Measurements from ENCODE around the gene PTPRN2.

The PTPRN2 gene

GRCh38 chr7:157822688-157823031 lies 765.0 kb downstream of the PTPRN2 start:
- in situ Hi-C loops (cut with MboI; ENCODE audit: low sequenced_read_pairs) = no loop called here

DNA sequence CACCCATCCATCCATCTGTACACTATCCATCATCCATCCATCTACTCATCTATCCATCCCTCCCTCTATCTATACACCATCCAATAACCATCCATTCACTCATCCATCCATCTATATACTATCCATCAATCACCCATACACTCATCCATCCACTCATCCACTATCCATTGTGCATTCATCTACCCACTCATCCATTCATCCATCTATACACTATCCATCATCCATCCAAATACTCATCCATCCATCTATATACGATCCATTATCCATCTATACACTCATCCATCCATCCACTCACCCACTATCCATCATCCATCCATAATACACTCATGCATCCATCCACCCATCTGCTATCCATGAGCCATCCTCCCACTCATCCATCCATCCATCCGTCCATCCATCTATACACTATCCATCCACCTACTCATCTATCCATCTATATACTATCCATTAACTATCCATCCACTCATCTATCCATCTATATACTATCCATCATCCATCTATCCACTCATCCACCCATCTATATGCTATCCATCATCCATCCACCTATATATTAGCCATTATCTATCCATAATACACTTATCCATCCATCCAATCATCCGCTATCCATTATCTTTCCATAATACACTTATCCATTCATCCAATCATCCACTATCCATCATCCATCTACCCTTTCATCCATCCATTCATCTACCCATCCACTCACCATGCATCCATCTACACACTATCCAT lies 765.5 kb downstream of the PTPRN2 start:
- in situ Hi-C loops (cut with MboI; ENCODE audit: low sequenced_read_pairs) = no loop called here

GRCh38 chr7:157820796-157821195 lies 766.8 kb downstream of the PTPRN2 start:
- in situ Hi-C loops (cut with MboI; ENCODE audit: low sequenced_read_pairs) = no loop called here

DNA sequence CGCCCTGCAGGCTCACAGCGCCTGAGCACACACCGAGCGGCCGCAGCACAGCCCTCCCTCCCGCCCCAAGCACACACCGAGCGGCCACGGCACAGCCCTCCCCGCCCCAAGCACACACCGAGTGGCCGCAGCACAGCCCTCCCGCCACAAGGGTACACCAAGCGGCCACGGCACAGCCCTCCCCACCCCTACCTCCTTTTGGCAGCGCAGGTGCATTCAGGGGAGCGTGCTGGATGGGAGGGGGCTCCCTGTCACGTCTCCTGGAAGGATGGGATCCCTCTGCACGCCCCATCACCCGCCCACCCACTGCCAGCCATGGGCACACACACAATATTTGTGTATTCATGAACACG lies 768.2 kb downstream of the PTPRN2 start:
- in situ Hi-C loops (cut with MboI; ENCODE audit: low sequenced_read_pairs) = no loop called here

GRCh38 chr7:157818701-157819454 lies 768.7 kb downstream of the PTPRN2 start:
- in situ Hi-C loops (cut with MboI; ENCODE audit: low sequenced_read_pairs) = no loop called here

DNA sequence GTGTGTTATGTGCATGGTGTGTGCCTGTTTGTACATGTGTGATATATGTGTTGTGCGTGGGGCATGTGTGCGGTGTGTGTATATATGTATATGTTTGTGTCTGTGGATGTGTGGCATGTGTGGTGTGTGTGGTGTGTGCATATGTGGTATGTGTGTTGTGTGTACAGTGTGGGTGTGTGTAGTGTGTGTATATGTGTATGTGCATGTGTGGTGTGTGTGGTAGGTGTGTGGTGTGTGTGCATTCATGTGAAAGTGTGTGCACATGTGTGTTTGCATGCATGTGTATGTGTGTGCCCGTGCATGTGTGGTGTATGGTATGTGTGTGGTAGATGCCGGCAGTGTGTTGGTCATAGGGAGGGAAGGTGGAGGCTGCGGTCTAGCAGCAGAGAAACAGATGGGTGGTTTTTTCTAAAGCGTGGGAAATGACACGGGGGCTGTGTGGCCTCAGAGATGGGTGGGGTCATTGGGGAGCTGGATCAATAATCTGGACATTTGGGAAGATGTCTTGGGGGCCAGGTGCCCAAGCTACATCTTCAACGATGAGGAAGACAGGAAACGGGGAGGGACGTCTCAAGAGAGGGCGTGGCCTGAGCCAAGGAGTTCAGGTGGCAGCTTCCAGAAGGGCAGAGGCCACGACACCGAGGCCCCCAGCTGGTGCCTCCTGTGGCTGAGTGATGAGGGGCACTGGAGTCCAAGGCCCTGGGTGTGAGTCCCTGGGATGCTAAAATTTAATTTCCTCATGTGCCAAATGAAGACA lies 769.5 kb downstream of the PTPRN2 start:
- in situ Hi-C loops (cut with MboI; ENCODE audit: low sequenced_read_pairs) = no loop called here

DNA sequence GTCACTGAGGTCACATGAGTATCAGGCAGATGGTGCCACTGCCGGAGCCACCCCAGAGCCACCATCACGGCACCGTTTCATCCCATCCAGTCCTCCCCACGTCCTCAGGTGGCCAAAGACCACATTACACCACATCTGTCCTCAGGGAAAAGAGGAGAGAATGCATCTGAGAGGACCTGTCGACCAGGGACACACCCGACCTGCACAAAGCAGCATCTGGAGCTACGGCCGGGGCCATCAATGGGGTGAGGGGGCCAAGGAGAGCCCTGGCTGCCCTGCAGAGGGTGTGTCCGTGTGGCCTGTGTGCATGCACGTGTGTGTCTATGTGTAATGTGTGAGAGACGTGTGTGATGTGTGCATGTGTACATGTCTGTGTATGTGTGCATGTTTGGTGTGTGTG lies 770.2 kb downstream of the PTPRN2 start:
- in situ Hi-C loops (cut with MboI; ENCODE audit: low sequenced_read_pairs) = no loop called here

- in situ Hi-C loops (cut with MboI; ENCODE audit: low sequenced_read_pairs) = no loop called here
Observed at GRCh38 chr7:157816526-157817250, 770.9 kb downstream of the PTPRN2 start.

DNA sequence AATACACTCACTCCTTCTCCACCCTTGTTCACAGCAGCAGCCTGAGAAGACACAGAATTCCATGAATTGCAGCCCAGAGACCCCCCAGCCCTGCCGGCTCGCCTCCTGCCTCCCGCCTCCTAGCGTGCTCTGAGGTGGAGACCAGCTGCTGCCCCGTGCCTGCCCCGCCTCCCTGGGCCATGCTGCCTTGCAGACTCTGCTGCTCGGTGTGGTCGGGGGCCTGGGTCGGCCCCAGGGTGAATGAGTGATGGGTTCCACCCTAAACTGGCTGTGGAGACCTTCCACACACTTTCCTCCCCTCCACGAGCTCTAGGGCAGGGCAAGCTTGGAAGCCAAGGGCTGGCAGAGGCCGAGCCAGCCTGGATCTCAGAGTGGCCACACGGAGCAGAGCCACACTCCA lies 771.5 kb downstream of the PTPRN2 start:
- in situ Hi-C loops (cut with MboI; ENCODE audit: low sequenced_read_pairs) = no loop called here

DNA sequence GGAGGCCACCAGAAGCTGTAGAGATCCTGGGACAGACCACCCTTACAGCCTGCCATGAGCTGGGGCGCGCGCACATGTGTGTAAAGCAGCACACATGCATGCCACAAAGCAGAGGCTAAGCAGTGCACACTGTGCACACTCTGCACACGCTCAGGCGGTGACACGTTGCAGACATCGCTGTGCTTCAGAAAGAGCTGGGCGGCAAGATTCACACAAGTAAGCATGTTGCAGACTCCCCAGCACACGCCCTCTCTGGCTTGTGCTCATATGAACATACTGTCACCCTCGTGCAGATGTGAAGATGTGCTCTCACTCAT lies 772.0 kb downstream of the PTPRN2 start:
- in situ Hi-C loops (cut with MboI; ENCODE audit: low sequenced_read_pairs) = no loop called here

DNA sequence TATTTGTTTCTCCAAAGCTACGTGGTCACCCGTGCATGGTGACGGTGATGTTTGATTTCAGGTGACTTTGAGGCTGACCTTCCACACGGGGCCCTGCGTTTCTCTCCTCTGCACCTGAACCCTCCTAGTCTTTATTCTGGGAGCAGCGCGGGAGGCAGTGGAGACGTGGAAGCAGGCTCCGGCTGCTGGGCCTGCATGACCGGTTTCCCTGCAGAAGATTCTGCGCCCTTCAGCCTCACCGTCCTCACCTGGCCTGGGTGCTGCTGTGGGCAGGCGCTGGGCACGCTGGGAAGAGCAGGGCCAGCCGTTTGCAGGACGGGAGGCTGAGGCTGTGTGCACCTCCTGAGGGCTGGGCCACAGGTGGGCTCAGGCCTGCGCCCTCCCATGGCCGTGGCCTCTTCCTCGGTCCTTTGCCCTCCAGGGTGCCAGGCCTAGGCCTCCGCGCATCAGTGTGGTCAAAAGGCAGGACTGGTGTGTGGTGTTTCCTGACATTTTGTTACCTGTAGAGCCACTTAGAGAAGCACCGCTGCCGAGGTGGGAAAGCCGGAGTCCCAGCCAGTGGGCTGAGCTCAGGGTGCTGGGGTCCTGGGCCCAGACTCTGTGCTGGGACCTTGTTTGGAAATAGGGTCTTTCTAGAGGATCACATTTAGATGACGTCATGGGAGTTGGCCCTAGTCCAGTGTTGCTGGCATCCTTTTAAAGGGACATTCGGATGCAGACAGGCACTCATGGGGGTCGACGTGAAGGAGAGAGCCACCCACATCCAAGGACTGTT lies 772.5 kb downstream of the PTPRN2 start:
- in situ Hi-C loops (cut with MboI; ENCODE audit: low sequenced_read_pairs) = no loop called here

GRCh38 chr7:157813741-157814661 lies 773.6 kb downstream of the PTPRN2 start:
- in situ Hi-C loops (cut with MboI; ENCODE audit: low sequenced_read_pairs) = no loop called here

GRCh38 chr7:157813053-157813452 lies 774.6 kb downstream of the PTPRN2 start:
- in situ Hi-C loops (cut with MboI; ENCODE audit: low sequenced_read_pairs) = no loop called here

- in situ Hi-C loops (cut with MboI; ENCODE audit: low sequenced_read_pairs) = no loop called here
Observed at GRCh38 chr7:157811946-157812345, 775.7 kb downstream of the PTPRN2 start.

DNA sequence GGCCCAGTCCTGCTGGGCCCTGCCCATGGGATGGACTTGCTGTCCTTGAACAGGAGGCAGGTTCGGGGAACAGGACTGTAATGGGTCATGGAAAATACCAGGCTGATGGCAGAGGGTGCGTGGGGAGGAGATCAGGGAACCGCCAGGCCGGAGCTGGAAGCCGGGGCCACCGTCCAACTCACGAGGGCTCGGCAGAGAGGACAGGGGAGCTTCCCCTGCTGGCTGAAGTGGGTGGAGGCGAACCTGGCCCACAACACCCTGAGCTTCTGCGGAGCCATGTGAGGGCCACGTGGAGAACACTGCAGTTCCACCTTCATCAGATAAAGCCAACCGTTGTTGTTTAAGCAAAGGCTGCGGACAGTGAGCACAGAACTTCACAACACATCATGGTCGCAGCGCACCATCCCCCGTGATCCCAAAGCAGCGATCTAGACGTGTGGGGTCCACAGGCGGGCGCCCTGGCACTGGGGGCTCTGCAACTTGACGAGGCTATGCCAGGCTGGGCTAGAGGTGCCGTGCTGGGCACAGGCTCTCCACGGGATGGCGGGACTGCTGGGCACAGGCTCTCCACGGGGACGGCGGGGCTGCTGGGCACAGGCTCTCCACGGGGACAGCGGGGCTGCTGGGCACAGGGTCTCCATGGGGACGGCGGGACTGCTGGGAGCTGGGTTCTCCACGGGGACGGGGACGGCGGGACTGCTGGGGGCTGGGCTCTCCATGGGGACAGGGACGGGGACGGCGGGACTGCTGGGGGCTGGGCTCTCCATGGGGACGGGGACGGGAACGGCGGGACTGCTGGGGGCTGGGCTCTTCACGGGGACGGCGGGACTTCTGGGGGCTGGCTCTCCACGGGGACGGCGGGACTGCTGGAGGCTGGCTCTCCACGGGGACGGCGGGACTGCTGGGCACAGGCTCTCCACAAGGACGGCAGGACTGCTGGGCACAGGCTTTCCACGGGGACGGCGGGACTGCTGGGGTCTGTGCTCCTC lies 777.5 kb downstream of the PTPRN2 start:
- in situ Hi-C loops (cut with MboI; ENCODE audit: low sequenced_read_pairs) = no loop called here

GRCh38 chr7:157809154-157809862 lies 778.3 kb downstream of the PTPRN2 start:
- in situ Hi-C loops (cut with MboI; ENCODE audit: low sequenced_read_pairs) = no loop called here

GRCh38 chr7:157808042-157808441 lies 779.6 kb downstream of the PTPRN2 start:
- in situ Hi-C loops (cut with MboI; ENCODE audit: low sequenced_read_pairs) = no loop called here

DNA sequence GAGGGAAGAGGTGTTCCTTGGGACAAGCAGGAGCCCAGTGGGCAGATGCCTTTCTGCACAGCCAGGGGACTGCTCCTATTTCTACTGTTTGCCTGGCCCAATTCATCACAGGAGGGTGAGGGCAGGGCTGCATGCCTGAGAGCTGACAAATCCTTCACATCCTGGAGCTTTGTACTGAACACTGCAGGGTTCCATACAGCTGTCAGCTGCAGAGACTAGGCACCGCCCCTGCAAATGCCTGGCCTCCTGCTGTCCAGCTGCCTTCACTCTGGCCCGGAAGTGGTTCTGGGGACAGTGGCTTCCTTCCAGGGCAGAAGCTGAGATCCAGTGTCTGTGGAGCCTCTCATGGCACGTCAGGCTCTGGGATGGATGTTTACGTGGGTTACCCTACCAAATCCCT lies 780.1 kb downstream of the PTPRN2 start:
- in situ Hi-C loops (cut with MboI; ENCODE audit: low sequenced_read_pairs) = no loop called here

Measured in hTERT RPE-1 (cell line).